ENCODE measurements around the gene KCNE3.

KCNE3 gene, protein sequence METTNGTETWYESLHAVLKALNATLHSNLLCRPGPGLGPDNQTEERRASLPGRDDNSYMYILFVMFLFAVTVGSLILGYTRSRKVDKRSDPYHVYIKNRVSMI

DNA sequence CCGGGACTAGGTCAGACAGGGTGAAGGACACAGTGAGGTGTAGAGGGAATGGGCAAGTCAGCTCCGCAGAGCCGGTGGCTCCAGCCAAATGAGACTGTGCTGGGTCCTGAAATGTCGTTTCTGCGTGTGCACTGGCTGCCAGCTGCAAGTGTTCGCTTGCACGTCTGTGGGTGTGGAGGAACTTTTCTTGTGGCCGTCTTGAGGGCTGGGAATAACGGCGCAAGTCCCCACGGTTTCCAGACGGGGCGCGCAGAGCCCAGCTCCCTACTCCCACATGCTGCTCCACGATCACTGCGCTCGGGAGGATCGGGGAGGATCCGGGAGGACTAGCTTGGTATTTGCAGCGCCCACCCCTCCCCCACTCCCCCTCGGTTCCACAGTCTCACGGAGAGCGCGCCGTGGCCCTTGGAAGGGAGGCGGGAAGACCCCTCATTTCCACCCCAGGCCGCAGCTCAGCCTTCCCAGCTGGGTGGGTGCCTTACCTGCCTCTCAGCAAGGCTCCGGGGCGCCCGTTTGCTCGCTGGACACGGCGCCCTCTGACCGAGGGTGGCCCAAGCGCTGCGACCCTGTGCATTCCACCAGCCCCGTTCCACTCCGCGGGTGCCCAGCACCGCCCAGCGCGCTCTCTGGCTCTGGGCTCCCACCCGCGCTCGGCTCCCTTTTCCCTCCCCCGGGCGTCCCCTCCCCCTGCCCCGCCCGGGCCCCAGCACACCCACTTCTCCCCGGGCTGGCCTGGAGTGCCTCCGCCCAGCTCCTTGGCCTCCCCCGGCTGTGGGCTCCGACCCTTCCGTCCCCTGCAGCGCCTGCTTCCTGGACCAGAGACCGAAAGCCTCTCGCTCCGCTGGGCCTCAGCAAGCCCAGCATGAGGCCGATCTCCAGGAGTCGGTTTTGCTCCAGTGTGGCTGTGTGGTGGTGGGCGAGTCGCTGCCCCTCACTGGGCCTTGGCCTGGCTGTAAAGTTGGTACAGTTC lies at the start of gene KCNE3:
Gene KCNE3, minus strand, starts transcription at position 634 of the 970 bp plus-strand sequence. CDS start 9,986 bp downstream, outside the sequence.
- no peak for DNase-seq

DNA sequence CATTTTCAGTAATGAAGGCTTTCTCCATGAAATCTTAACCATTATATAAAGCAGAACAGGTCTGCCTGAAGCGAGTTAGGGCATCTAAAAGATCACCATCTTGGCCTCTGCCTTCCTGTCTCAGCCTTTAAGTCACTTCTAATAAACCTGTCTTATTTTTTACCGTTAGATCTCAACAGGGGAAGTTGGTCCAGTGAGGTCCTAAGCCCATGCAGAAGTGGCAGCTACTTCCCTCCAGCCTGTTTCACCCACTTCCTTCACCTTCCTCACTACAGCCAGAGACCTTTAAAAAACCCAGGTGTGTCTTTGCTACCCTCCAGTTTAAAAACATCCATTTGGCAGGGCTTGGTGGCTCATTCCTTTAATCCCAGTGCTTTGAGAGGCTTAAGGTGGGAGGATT lies 40.2 kb upstream of the KCNE3 start:
- DNase-seq = no peak

DNA sequence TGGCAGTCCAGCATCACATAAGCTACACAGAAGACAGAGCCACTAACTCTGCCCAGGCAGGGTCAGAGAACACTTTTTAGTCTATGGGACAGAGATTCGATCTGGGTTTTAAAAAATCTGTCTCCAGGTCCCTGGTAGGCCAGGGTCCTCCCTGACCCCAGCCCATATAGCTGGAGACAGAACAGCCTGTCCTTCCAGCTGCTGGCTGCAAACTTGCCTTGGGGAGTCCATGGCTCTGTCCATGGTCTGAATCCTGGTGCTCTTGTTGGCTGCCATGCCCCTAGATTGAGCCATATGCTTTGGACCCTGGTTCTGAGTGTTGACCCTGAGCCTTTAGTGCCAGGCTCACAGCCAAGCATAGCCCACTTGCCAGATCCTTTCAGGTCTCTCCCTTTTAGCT lies 39.5 kb upstream of the KCNE3 start:
- no peak for DNase-seq

DNA sequence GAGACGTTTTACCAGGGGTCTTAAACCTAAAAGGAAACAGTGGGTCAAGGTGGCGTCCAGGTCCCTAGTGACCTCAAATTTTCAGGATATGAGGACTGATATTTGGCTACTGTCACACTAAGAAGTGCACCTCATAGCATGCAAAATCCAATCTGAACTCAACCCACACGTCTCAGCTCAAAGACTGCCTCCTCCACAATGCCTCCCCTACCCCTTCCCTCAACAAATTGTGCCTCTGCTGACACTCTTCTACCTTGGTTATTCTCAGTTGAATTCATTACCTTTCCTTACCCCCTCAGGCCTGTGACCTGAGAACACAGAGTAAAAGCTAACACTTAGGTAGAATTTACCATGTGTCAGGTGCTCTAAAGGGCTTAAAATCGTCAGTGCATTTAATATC lies 38.6 kb upstream of the KCNE3 start:
- DNase-seq = no peak

GRCh38 chr11:74504100-74504691 lies 36.8 kb upstream of the KCNE3 start:
- no peak for DNase-seq

GRCh38 chr11:74494916-74495315 lies 27.6 kb upstream of the KCNE3 start:
- DNase-seq = no peak

- no peak for DNase-seq
Measured at GRCh38 chr11:74493791-74494630, 26.7 kb upstream of the KCNE3 start.

DNA sequence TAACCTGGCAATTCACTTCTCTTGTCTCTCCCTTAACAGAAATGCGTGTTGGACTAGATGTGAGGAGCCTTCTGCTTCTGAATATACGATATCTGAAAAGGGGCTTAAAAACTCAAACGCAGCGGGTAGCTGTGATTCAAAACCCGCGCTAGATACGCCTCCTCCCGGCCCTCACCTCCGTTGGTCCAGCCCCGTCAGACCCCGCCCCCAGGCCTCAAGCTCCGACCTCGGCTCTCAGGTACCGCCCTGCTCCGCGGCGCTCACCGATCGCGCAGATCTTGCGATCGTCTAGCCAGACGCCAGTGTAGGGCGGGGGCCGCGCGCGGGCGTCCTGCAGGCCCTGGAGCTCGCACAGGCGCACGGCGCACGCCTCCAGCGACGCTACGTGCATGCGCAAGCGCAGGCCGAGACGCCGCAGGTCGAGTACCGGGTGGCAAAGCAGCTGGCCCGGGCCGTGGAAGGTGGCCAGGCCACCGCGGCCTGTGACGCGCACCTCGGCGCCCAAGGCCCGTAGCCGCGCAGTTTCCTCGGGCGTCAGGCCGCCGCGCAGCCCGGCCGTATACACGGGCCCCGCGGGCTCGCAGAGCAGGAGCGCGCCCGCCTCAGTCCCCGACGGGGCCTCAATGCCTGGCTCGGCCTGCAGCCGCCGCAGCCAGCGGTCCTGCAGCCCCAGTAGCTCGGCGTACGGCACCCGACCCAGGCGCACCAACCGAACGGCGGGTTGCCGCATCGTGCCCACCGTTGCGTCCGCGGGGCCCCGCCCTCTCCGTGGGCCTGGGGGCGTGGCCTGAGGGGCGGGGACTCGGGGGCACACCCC lies 25.8 kb upstream of the KCNE3 start, which contains the start of gene LIPT2:
Gene LIPT2, minus strand, starts transcription at position 751 of the 817 bp plus-strand sequence. Its CDS starts 21 bp downstream, at position 730.
- DNase-seq = peak; percentile 98 to 99

DNA sequence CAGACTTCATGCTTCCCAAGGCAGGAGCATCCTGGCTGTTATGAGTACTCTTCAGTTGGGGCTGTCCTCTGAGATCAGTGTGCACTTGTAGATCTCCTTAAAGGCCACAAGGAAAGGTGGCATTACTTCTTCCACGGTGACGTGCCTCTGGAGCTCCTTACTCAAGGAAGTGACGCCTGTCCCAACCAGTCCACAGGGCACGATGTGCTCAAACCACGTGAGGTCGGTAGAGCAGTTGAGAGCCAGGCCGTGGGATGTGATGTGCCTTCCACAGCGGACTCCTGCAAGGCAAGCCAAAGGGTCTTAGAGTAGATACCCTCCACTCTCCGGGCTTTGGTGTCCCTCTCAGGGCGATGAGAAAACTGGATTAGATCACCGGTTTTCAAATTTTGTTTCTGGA lies 24.7 kb upstream of the KCNE3 start:
- no peak for DNase-seq

GRCh38 chr11:74490941-74491340 lies 23.6 kb upstream of the KCNE3 start:
- no peak for DNase-seq

- no peak for DNase-seq
Measured at GRCh38 chr11:74487875-74488274, 20.5 kb upstream of the KCNE3 start.

GRCh38 chr11:74485868-74486267 lies 18.5 kb upstream of the KCNE3 start:
- no peak for DNase-seq

- no peak for DNase-seq
Measured at GRCh38 chr11:74480688-74481417, 13.5 kb upstream of the KCNE3 start.

DNA sequence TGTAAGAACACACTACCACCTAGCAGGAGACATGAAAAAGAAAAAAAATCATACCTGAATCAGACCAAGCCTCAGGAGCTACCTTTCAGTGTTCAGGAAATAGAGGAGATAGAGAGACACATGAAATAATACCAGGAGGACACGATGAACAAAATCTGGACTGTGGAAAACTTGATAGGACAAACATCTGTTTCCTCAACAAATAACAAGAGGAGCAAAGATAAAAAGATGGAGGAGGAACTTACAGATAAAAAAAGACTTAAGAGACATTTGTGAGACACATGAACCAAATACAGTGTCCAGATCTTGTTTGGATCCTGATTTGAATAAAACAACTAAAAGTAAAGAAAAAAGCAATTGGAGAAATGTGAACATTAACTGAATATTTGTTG lies 12.4 kb upstream of the KCNE3 start:
- DNase-seq = no peak

DNA sequence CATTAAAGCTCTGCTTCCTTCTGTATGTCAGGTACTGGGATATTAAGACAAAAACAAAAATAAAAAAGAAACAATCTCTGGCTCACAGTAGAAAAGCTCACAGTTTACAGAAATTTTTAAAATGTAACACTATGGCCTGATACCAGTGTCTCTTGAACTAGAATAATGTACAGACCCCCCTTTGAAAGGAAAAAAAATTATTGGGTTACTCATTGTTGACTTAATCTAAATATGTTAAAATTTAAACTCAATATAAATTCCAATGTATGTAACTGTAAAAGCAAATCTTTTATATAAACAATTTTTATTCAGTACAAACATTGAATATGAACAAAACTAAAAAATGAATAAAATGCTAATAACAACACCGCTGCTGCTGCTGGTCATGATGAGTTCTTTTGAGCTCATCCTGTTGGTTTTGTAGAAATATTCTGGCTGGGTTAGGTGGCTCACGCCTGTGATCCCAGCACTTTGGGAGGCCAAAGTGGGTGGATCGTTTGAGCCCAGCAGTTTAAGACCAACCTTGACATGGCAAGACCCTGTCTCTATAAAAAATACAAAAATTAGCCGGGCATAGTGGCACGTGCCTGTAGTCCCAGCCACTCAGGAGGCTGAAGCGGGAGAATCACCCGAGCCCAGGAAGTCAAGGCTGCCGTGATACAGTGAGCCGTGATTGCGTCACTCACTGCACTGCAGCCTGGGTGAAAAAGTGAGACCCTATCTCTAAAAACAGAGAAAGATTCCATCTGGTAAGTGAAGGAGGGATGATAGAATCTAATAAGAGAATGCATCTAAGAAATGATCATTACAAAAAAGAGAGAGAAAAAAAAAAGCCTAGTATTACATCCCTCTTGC lies 11.8 kb upstream of the KCNE3 start:
- DNase-seq = no peak

- no peak for DNase-seq
Measured at GRCh38 chr11:74476536-74476935, 9.2 kb upstream of the KCNE3 start.

DNA sequence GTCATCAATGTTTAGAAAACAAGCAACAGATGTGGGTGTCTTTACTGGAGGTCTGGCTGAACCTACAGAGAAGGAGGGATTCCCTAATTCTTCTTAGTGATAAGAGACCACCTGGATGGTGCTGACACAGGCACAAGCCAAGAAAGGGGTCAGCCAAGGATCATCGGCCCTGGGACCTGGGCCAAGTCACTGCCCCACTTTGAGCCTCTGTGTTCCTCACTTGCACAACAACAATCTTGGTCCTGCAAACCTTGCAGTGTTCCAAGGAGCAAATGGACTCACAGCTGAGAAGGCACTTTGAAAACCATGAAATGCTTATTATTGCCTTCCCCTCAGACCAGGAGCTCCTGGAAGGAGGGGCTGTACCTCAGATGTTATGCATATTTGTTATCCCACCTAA lies 7.0 kb upstream of the KCNE3 start:
- no peak for DNase-seq

- DNase-seq = no peak
Measured at GRCh38 chr11:74473382-74474173, 6.2 kb upstream of the KCNE3 start.

DNA sequence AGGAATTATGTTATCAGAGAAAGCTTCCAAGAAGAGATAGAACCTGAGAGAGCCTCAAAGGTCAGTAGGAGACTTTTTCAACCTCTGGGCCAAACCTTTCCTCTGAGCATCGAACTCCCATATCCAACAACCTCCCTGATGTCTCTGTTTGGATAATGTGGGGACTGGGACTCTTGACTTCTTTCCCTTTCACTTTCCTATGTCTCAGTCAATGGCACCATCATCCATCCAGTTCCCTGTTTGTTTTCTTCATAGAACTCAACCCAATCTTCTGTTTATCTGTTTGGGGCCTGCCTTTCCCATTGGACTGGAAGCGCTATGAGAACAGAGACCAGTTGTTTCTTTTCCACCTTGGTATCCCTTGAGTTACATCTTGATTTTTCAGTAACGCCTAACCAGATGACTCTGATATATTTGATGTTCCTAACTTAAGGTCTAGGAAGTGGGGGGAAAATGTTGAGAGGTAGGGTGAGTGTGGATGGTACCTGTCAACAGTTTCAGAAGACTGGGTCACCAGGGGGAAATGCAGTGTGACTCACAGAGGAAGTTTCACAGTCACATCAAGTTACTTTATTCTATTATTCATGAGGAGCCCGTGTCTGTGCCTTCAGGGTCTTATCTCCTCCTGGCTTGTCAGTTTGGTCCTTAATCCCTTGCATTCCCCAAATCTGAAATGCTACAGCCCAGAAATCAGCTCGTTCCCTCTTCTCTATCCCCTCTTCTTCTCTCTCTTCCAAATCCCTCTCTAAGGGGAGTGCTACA lies 4.5 kb upstream of the KCNE3 start:
- DNase-seq = no peak

All from stimulated activated CD4-positive, alpha-beta T cell treated with anti-CD3 and anti-CD28 coated beads, Interleukin-2, amount 100 ng/mL, for 24 hours (primary cell).